ENCODE data around the gene SNAPC4.

The SNAPC4 gene

GRCh38 chr9:136423432-136424146, 23.6 kb upstream of the SNAPC4 start:
- DNase-seq (ENCODE audit: low read depth, low spot score): no peak
- H3K4me3 ChIP-seq (ENCODE audit: low read length): no peak overlapping the region
- no peaks in the 10 kb centered on the region for H3K27me3 ChIP-seq (ENCODE audit: control insufficient read depth, insufficient read depth, low read length)
- no peaks in the 10 kb centered on the region for H3K4me1 ChIP-seq (ENCODE audit: control insufficient read depth, insufficient read depth, low read length)
- H3K9me3 ChIP-seq (ENCODE audit: control insufficient read depth, insufficient read depth, low read length): no peaks in the 10 kb centered on the region
- WGBS (ENCODE audit: insufficient coverage, insufficient read length): no CpG with 5 or more reads among the region's 43 CpGs
- H3K36me3 ChIP-seq (ENCODE audit: control insufficient read depth, insufficient read depth, low read length): peaks cover 41% of the 10 kb centered on the region
- H3K27ac ChIP-seq (ENCODE audit: low read length): no peak overlapping the region

- no peak for DNase-seq (ENCODE audit: low read depth, low spot score)
- H3K27ac ChIP-seq (ENCODE audit: low read length): no peak overlapping the region
- H3K4me3 ChIP-seq (ENCODE audit: low read length): no peak overlapping the region
- H3K4me1 ChIP-seq (ENCODE audit: control insufficient read depth, insufficient read depth, low read length): no peaks in the 10 kb centered on the region
- peaks cover 48% of the 10 kb centered on the region for H3K36me3 ChIP-seq (ENCODE audit: control insufficient read depth, insufficient read depth, low read length)
- no CpG with 5 or more reads among the region's 26 CpGs for WGBS (ENCODE audit: insufficient coverage, insufficient read length)
- no peaks in the 10 kb centered on the region for H3K9me3 ChIP-seq (ENCODE audit: control insufficient read depth, insufficient read depth, low read length)
- H3K27me3 ChIP-seq (ENCODE audit: control insufficient read depth, insufficient read depth, low read length): no peaks in the 10 kb centered on the region
These were observed 22.9 kb upstream of the SNAPC4 start for GRCh38 chr9:136422876-136423275.

- Histone ChIP-seq H3K36me3 (ENCODE audit: control insufficient read depth, insufficient read depth, low read length) (peaks cover 55% of the 10 kb centered on the region), H3K27ac (ENCODE audit: low read length) (no peak overlapping the region), H3K9me3 (ENCODE audit: control insufficient read depth, insufficient read depth, low read length) (no peaks in the 10 kb centered on the region), H3K27me3 (ENCODE audit: control insufficient read depth, insufficient read depth, low read length) (no peaks in the 10 kb centered on the region), H3K4me1 (ENCODE audit: control insufficient read depth, insufficient read depth, low read length) (no peaks in the 10 kb centered on the region), H3K4me3 (ENCODE audit: low read length) (no peak overlapping the region)
- DNase-seq (ENCODE audit: low read depth, low spot score): no peak
- WGBS (ENCODE audit: insufficient coverage, insufficient read length): no CpG with 5 or more reads among the region's 21 CpGs
These were observed 21.8 kb upstream of the SNAPC4 start for GRCh38 chr9:136421791-136422190.

- DNase-seq (ENCODE audit: low read depth, low spot score): no peak
- WGBS (ENCODE audit: insufficient coverage, insufficient read length): no CpG with 5 or more reads among the region's 12 CpGs
- H3K4me1 ChIP-seq (ENCODE audit: control insufficient read depth, insufficient read depth, low read length): no peaks in the 10 kb centered on the region
- peaks cover 64% of the 10 kb centered on the region for H3K36me3 ChIP-seq (ENCODE audit: control insufficient read depth, insufficient read depth, low read length)
- no peaks in the 10 kb centered on the region for H3K27me3 ChIP-seq (ENCODE audit: control insufficient read depth, insufficient read depth, low read length)
- H3K4me3 ChIP-seq (ENCODE audit: low read length): no peak overlapping the region
- no peaks in the 10 kb centered on the region for H3K9me3 ChIP-seq (ENCODE audit: control insufficient read depth, insufficient read depth, low read length)
- no peak overlapping the region for H3K27ac ChIP-seq (ENCODE audit: low read length)
These were observed 19.1 kb upstream of the SNAPC4 start for GRCh38 chr9:136419092-136419420.

DNA sequence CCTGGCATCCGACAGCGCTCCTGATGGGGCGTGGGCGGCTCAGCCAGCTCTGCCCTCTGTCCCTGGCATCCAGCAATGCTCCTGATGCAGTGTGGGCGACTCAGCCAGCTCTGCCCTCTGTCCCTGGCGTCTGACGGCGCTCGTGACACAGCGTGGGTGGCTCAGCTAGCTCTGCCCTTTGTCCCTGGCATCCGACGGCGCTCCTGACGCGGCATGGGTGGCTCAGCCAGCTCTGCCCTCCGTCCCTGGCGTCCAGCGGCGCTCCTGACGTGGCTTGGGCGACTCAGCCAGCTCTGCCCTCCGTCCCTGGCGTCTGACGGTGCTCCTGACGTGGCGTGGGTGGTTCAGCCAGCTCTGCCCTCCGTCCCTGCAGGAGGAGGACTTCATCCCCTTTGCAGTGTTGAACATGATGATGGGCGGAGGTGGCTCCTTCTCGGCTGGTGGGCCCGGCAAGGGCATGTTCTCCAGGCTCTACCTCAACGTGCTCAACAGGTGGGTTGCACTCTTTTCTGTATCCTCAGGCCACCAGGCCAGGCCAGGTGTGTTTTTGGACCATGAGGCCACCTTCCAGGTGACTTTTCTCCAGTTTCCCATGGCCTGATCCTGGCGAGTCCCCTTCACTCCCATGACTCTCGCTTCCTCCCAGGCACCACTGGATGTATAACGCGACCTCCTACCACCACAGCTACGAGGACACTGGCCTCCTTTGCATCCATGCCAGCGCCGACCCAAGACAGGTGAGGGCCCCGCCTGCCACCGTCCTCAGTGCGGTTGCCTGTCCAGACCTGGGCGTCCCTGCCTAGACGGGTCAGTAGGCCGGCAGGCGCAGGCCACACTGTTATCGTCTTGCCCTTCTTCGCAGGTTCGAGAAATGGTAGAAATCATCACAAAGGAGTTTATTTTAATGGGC, 18.5 kb upstream of the SNAPC4 start:
- Histone ChIP-seq H3K27ac (ENCODE audit: low read length) (no peak overlapping the region), H3K36me3 (ENCODE audit: control insufficient read depth, insufficient read depth, low read length) (peaks cover 64% of the 10 kb centered on the region)
- no CpG with 5 or more reads among the region's 48 CpGs for WGBS (ENCODE audit: insufficient coverage, insufficient read length)

GRCh38 chr9:136416914-136417313, 16.9 kb upstream of the SNAPC4 start:
- H3K4me3 ChIP-seq (ENCODE audit: low read length): no peak overlapping the region
- no CpG with 5 or more reads among the region's 19 CpGs for WGBS (ENCODE audit: insufficient coverage, insufficient read length)
- no peaks in the 10 kb centered on the region for H3K4me1 ChIP-seq (ENCODE audit: control insufficient read depth, insufficient read depth, low read length)
- H3K9me3 ChIP-seq (ENCODE audit: control insufficient read depth, insufficient read depth, low read length): no peaks in the 10 kb centered on the region
- H3K27ac ChIP-seq (ENCODE audit: low read length): no peak overlapping the region
- no peaks in the 10 kb centered on the region for H3K27me3 ChIP-seq (ENCODE audit: control insufficient read depth, insufficient read depth, low read length)
- peaks cover 55% of the 10 kb centered on the region for H3K36me3 ChIP-seq (ENCODE audit: control insufficient read depth, insufficient read depth, low read length)
- no peak for DNase-seq (ENCODE audit: low read depth, low spot score)

More for the DNA sequence above, 18.5 kb upstream of the SNAPC4 start:
- Histone ChIP-seq H3K4me3 (ENCODE audit: low read length) (no peak overlapping the region), H3K9me3 (ENCODE audit: control insufficient read depth, insufficient read depth, low read length) (no peaks in the 10 kb centered on the region), H3K4me1 (ENCODE audit: control insufficient read depth, insufficient read depth, low read length) (no peaks in the 10 kb centered on the region), H3K27me3 (ENCODE audit: control insufficient read depth, insufficient read depth, low read length) (no peaks in the 10 kb centered on the region)
- no peak for DNase-seq (ENCODE audit: low read depth, low spot score)

GRCh38 chr9:136416427-136416826, 16.5 kb upstream of the SNAPC4 start:
- Histone ChIP-seq H3K27ac (ENCODE audit: low read length) (no peak overlapping the region), H3K36me3 (ENCODE audit: control insufficient read depth, insufficient read depth, low read length) (peaks cover 51% of the 10 kb centered on the region), H3K4me3 (ENCODE audit: low read length) (no peak overlapping the region), H3K9me3 (ENCODE audit: control insufficient read depth, insufficient read depth, low read length) (no peaks in the 10 kb centered on the region), H3K27me3 (ENCODE audit: control insufficient read depth, insufficient read depth, low read length) (no peaks in the 10 kb centered on the region), H3K4me1 (ENCODE audit: control insufficient read depth, insufficient read depth, low read length) (no peaks in the 10 kb centered on the region)
- no peak for DNase-seq (ENCODE audit: low read depth, low spot score)
- no CpG with 5 or more reads among the region's 8 CpGs for WGBS (ENCODE audit: insufficient coverage, insufficient read length)

DNA sequence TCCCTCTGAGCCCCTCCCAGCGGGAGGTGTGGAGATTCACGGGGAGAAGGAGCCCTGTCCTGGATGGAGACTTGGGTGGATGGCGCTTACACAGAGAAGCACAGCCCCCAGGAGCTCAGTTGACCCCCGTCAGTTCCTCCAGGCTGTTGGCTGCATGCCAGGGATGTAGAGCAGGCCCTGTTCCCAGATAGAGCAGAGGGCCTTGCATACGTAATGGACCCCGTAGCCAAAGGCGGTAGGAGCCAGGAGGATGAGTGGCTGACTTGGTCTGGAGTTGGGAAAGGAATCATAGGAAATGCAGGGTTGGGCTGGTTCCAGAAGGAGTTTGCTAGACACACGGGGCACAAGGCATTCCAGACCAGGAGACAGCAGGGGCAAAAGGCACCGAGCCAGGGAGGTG, 13.0 kb upstream of the SNAPC4 start:
- H3K9me3 ChIP-seq (ENCODE audit: control insufficient read depth, insufficient read depth, low read length): no peaks in the 10 kb centered on the region
- DNase-seq (ENCODE audit: low read depth, low spot score): no peak
- H3K36me3 ChIP-seq (ENCODE audit: control insufficient read depth, insufficient read depth, low read length): peaks cover 36% of the 10 kb centered on the region
- H3K4me1 ChIP-seq (ENCODE audit: control insufficient read depth, insufficient read depth, low read length): no peaks in the 10 kb centered on the region; the same call in 1 of the 2 replicates
- H3K4me3 ChIP-seq (ENCODE audit: low read length): no peak overlapping the region; the same call in 1 of the 2 replicates
- WGBS (ENCODE audit: insufficient coverage, insufficient read length): no CpG with 5 or more reads among the region's 9 CpGs
- H3K27me3 ChIP-seq (ENCODE audit: control insufficient read depth, insufficient read depth, low read length): no peaks in the 10 kb centered on the region
- H3K27ac ChIP-seq (ENCODE audit: low read length): no peak overlapping the region

- no peaks in the 10 kb centered on the region; the same call in 1 of the 2 replicates for H3K4me1 ChIP-seq (ENCODE audit: control insufficient read depth, insufficient read depth, low read length)
- peak overlapping the region; percentile 82; the same call in 1 of the 2 replicates for H3K4me3 ChIP-seq (ENCODE audit: low read length)
- no peak for DNase-seq (ENCODE audit: low read depth, low spot score)
- peaks cover 35% of the 10 kb centered on the region for H3K36me3 ChIP-seq (ENCODE audit: control insufficient read depth, insufficient read depth, low read length)
- no peak overlapping the region for H3K27ac ChIP-seq (ENCODE audit: low read length)
- no peaks in the 10 kb centered on the region for H3K9me3 ChIP-seq (ENCODE audit: control insufficient read depth, insufficient read depth, low read length)
- WGBS (ENCODE audit: insufficient coverage, insufficient read length): no CpG with 5 or more reads among the region's 4 CpGs
- no peaks in the 10 kb centered on the region for H3K27me3 ChIP-seq (ENCODE audit: control insufficient read depth, insufficient read depth, low read length)
These were observed 11.4 kb upstream of the SNAPC4 start for GRCh38 chr9:136411378-136411777.

DNA sequence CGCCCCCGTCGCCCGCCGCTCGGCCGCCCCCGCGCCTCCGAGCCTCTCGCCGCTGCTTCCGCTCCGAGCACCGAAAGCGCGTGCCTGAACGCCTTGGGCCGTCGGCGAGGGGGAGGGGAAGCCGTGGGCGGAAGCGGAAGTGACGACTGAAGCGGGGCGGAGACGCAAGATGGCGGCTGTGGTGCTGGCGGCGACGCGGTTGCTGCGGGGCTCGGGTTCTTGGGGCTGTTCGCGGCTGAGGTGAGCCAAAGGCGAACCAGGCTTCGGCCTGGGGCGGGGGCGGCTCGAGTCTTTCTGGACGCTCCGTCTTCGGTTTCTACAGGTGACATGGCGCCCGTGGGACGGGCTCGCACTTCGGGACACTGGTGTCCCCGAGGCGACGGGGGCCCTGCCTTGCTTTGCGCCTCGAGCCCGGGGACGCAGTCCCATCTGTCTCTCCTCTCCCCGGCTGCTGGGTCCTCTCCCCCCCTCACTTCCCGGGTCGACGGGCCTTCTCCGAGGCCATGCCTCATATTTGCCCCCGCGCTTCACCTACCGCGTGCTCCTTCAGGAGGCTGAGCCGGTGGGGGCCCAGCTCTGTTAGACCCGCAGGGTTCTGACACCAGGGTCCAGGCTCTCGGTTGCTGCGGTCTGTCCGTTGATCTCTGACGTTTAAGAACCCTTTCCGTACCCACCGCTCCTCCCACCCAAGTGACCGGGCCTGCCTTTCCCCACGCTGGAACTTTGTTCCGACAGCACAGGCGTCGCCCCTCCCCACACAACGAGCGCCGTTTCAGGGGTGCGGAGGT, 10.7 kb upstream of the SNAPC4 start, which contains the start of the genes ENTR1 and PMPCA:
ENTR1 (minus strand) TSS at position 115 of the 788 bp plus-strand sequence. CDS start 217 bp downstream, outside the sequence.
PMPCA (plus strand) TSS at position 159 of the 788 bp plus-strand sequence; CDS start at position 170, 11 bp downstream.
- no CpG with 5 or more reads among the region's 83 CpGs for WGBS (ENCODE audit: insufficient coverage, insufficient read length)

More for the DNA sequence above, 10.7 kb upstream of the SNAPC4 start, which contains the start of the genes ENTR1 and PMPCA:
- Histone ChIP-seq H3K27ac (ENCODE audit: low read length) (no peak within 1 kb of the TSS), H3K9me3 (ENCODE audit: control insufficient read depth, insufficient read depth, low read length) (no peaks in the 10 kb centered on the region), H3K36me3 (ENCODE audit: control insufficient read depth, insufficient read depth, low read length) (peaks cover 32% of the 10 kb centered on the region), H3K4me1 (ENCODE audit: control insufficient read depth, insufficient read depth, low read length) (no peaks in the 10 kb centered on the region; the same call in 1 of the 2 replicates), H3K4me3 (ENCODE audit: low read length) (peak within 1 kb of the TSS; percentile 82), H3K27me3 (ENCODE audit: control insufficient read depth, insufficient read depth, low read length) (no peaks in the 10 kb centered on the region)
- peak; percentile 60 for DNase-seq (ENCODE audit: low read depth, low spot score)

All from iPS DF 6.9 (cell line).